Measurements from ENCODE around the gene PLEKHM2. TPM values are rescaled to one million over a fixed set of nuclear protein-coding genes. Genes with fewer than 3 reads are reported as not detected.

PLEKHM2 gene
- total and polyA plus RNA-seq, 2 experiments from 2014 or later = 31.8 to 43.1 TPM

DNA sequence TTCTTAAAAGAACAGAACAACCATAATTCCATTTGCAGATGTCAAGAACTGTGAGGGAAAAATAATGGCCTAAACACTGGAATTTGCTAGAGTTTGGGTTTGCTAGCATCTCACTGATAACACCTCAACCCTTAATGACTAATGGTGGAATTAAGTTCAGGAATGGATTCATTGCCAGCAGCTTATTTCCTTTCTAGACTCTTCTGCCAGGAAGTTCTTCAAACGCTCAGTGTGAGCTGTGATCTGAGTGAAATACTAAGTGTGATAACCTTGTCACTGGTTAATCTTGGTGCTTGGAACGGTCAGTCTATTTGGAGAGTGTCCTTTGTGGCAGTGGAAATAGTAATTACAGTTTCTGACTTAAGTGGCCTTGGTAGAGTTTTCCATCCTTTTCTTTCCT, 21.6 kb upstream of the PLEKHM2 start:
- 51% methylated on average over 2 of the region's 2 CpGs for WGBS (ENCODE audit: low lambda C conversion rate, missing lambda C conversion rate)
- H3K9me3 ChIP-seq (ENCODE audit: low read depth) = no peaks in the 10 kb centered on the region
- TF ChIP-seq, protein P1, sequence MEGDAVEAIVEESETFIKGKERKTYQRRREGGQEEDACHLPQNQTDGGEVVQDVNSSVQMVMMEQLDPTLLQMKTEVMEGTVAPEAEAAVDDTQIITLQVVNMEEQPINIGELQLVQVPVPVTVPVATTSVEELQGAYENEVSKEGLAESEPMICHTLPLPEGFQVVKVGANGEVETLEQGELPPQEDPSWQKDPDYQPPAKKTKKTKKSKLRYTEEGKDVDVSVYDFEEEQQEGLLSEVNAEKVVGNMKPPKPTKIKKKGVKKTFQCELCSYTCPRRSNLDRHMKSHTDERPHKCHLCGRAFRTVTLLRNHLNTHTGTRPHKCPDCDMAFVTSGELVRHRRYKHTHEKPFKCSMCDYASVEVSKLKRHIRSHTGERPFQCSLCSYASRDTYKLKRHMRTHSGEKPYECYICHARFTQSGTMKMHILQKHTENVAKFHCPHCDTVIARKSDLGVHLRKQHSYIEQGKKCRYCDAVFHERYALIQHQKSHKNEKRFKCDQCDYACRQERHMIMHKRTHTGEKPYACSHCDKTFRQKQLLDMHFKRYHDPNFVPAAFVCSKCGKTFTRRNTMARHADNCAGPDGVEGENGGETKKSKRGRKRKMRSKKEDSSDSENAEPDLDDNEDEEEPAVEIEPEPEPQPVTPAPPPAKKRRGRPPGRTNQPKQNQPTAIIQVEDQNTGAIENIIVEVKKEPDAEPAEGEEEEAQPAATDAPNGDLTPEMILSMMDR (IDR thresholded peaks at IDR 0.05; ENCODE audit: poor library complexity) = no peak
- TF ChIP-seq EZH2 (IDR thresholded peaks at IDR 0.05; ENCODE audit: borderline replicate concordance) = no peak
- TF ChIP-seq EZH2phosphoT487 (IDR thresholded peaks at IDR 0.05; ENCODE audit: low read depth, severe bottlenecking, unreplicated experiment) = no peak
- H3K27me3 ChIP-seq = no peaks in the 10 kb centered on the region
- no peaks in the 10 kb centered on the region for H3K36me3 ChIP-seq (replicated peaks; ENCODE audit: insufficient read depth, low read depth)
- no peaks in the 10 kb centered on the region for H3K9me2 ChIP-seq (replicated peaks; ENCODE audit: insufficient read depth)
- no peaks in the 10 kb centered on the region for H3K4me1 ChIP-seq (ENCODE audit: insufficient read depth)
- no peak for DNase-seq (ENCODE audit: low spot score)
- H3K4me3 ChIP-seq = no peak overlapping the region
- no peaks in the 10 kb centered on the region for H4K20me1 ChIP-seq (ENCODE audit: insufficient read depth, poor library complexity, severe bottlenecking)
- H3K27ac ChIP-seq = no peak overlapping the region
- no peak overlapping the region for H2AFZ ChIP-seq
- peaks cover 16% of the 10 kb centered on the region for H3K79me2 ChIP-seq
- H3K4me2 ChIP-seq = no peak overlapping the region

- WGBS (ENCODE audit: low lambda C conversion rate, missing lambda C conversion rate) = 96% methylated on average over 3 of the region's 3 CpGs
- H3K4me2 ChIP-seq = no peak overlapping the region
- no peaks in the 10 kb centered on the region for H3K36me3 ChIP-seq (replicated peaks; ENCODE audit: insufficient read depth, low read depth)
- no peaks in the 10 kb centered on the region for H3K4me1 ChIP-seq (ENCODE audit: insufficient read depth)
- H3K9me3 ChIP-seq (ENCODE audit: low read depth) = no peaks in the 10 kb centered on the region
- no peaks in the 10 kb centered on the region for H3K9me2 ChIP-seq (replicated peaks; ENCODE audit: insufficient read depth)
- no peak overlapping the region for H3K27ac ChIP-seq
- peaks cover 16% of the 10 kb centered on the region for H3K79me2 ChIP-seq
- H3K27me3 ChIP-seq = no peaks in the 10 kb centered on the region
- H2AFZ ChIP-seq = no peak overlapping the region
- no peaks in the 10 kb centered on the region for H4K20me1 ChIP-seq (ENCODE audit: insufficient read depth, poor library complexity, severe bottlenecking)
- no peak for DNase-seq (ENCODE audit: low spot score)
- H3K4me3 ChIP-seq = no peak overlapping the region
- TF ChIP-seq, protein P1 (IDR thresholded peaks at IDR 0.05; ENCODE audit: poor library complexity) = no peak
- TF ChIP-seq EZH2phosphoT487 (IDR thresholded peaks at IDR 0.05; ENCODE audit: low read depth, severe bottlenecking, unreplicated experiment) (no peak), EZH2 (IDR thresholded peaks at IDR 0.05; ENCODE audit: borderline replicate concordance) (no peak)
Observed at GRCh38 chr1:15663925-15664324, 20.2 kb upstream of the PLEKHM2 start.

GRCh38 chr1:15667362-15667761, 16.8 kb upstream of the PLEKHM2 start:
- Histone ChIP-seq H4K20me1 (ENCODE audit: insufficient read depth, poor library complexity, severe bottlenecking) (no peaks in the 10 kb centered on the region), H3K79me2 (peaks cover 9% of the 10 kb centered on the region), H3K27ac (no peak overlapping the region), H3K9me2 (replicated peaks; ENCODE audit: insufficient read depth) (no peaks in the 10 kb centered on the region), H3K4me3 (no peak overlapping the region), H3K9me3 (ENCODE audit: low read depth) (no peaks in the 10 kb centered on the region), H3K4me1 (ENCODE audit: insufficient read depth) (peaks cover 5% of the 10 kb centered on the region), H3K27me3 (no peaks in the 10 kb centered on the region), H2AFZ (no peak overlapping the region), H3K36me3 (replicated peaks; ENCODE audit: insufficient read depth, low read depth) (no peaks in the 10 kb centered on the region), H3K4me2 (no peak overlapping the region)
- no peak for DNase-seq (ENCODE audit: low spot score)
- 89% methylated on average over 7 of the region's 7 CpGs for WGBS (ENCODE audit: low lambda C conversion rate, missing lambda C conversion rate)
- no peak for TF ChIP-seq EZH2phosphoT487 (IDR thresholded peaks at IDR 0.05; ENCODE audit: low read depth, severe bottlenecking, unreplicated experiment)
- TF ChIP-seq, protein P1 (IDR thresholded peaks at IDR 0.05; ENCODE audit: poor library complexity) = no peak

Measured in hepatocyte (in vitro differentiated cells).